Panc1 (cell line): ENCODE results near the gene PLSCR3. TPM values are rescaled to one million over a fixed set of nuclear protein-coding genes. Genes with fewer than 3 reads are reported as not detected.

Experiments used
- ATAC-seq: fragments of 200-7000 bp; cut with Tn5 transposase; 2 replicates; pipeline ENCODE4 v1.9.1; 2020; ENCODE audit warnings: mild to moderate bottlenecking, moderate library complexity
- BruUV-seq: library from RNA; stranded (reverse); fragments of 400-500 nt; replicated peaks from 2 replicates; lab custom pipeline; 2021; lab: Mats Ljungman, UMichigan
- CTCF ChIA-PET: fragments of 300-600 bp; sonication (Branson Sonifier 250); formaldehyde crosslinking; loops from one replicate; lab custom pipeline; 2022; ENCODE audit warnings: antibody characterized with exemption; lab: Charles Lee
- POLR2A ChIA-PET: fragments of 300-600 bp; sonication (Branson Sonifier 250); formaldehyde crosslinking; loops from one replicate; lab custom pipeline; 2022; ENCODE audit warnings: antibody characterized with exemption; lab: Charles Lee
- DNase-seq: peaks from one replicate; pipeline ENCODE4 v3.0.0-alpha.2; 2010; ENCODE audit warnings: low read depth, low spot score
- H3K27ac ChIP-seq: 2 replicates; pipeline ENCODE4 v1.5.1; 2011; ENCODE audit warnings: mild to moderate bottlenecking, low read length, inconsistent platforms
- H3K27me3 ChIP-seq: fragments of 200-500 bp; sonication (Bioruptor generic); 2 replicates; pipeline ENCODE4 v1.6.0; 2014; ENCODE audit warnings: low read length, inconsistent platforms; ENCODE audit not compliant: control insufficient read depth, insufficient read depth
- H3K36me3 ChIP-seq: fragments of 200-500 bp; sonication (Bioruptor generic); 2 replicates; pipeline ENCODE4 v1.5.1; 2014; ENCODE audit warnings: inconsistent platforms, mild to moderate bottlenecking, low read length, moderate library complexity; ENCODE audit not compliant: control insufficient read depth, insufficient read depth
- H3K4me1 ChIP-seq: 2 replicates; pipeline ENCODE4 v1.5.1; 2011; ENCODE audit warnings: inconsistent platforms, mild to moderate bottlenecking, low read length, moderate library complexity; ENCODE audit not compliant: control insufficient read depth, insufficient read depth
- H3K4me3 ChIP-seq, 2 experiments: 2 replicates each; pipeline ENCODE4 v1.5.1; 2011 to 2012; ENCODE audit warnings: low read depth in 2 of 2, low read length in 2 of 2, mild to moderate bottlenecking in 2 of 2, inconsistent platforms in 1 of 2, moderate library complexity in 1 of 2
- H3K9me3 ChIP-seq: fragments of 200-500 bp; sonication (Bioruptor generic); 2 replicates; pipeline ENCODE4 v1.5.1; 2014; ENCODE audit warnings: low read depth, mild to moderate bottlenecking, inconsistent platforms, low read length, moderate library complexity; ENCODE audit not compliant: control insufficient read depth, insufficient read depth
- POLR2AphosphoS5 ChIP-seq: IDR thresholded peaks from 2 replicates; pipeline ENCODE4 v1.6.1; 2012; ENCODE audit warnings: mild to moderate bottlenecking, low read depth, low read length, moderate library complexity
- SIN3A ChIP-seq: IDR thresholded peaks from 2 replicates; pipeline ENCODE4 v1.6.1; 2012; ENCODE audit warnings: low read depth, mild to moderate bottlenecking, low read length, moderate library complexity, borderline replicate concordance; ENCODE audit not compliant: insufficient read depth
- TCF7L2 ChIP-seq: IDR thresholded peaks from 2 replicates; pipeline ENCODE4 v1.6.1; 2011; ENCODE audit warnings: mild to moderate bottlenecking, low read depth, low read length, inconsistent platforms
- in situ Hi-C: cut with HindIII; loops from 2 replicates; pipeline ENCODE4 v1.10.0; 2016; ENCODE audit warnings: low sequenced_read_pairs, low pct_unique_long_range_greater_than_20kb
- intact Hi-C: fragments of 100-400 bp; cut with micrococcal nuclease; formaldehyde crosslinking; loops from one replicate; pipeline ENCODE4 v1.10.0; 2022; ENCODE audit not compliant: unreplicated experiment
- total RNA-seq: library from RNA; stranded (reverse); gene quantifications from one replicate; pipeline ENCODE4 v1.2.1, GENCODE V29; 2021; ENCODE audit not compliant: unreplicated experiment
- TF ChIP-seq, protein P1 (sequence below): fragments of 450-650 bp; IDR thresholded peaks from 2 replicates; pipeline ENCODE4 v1.5.1; 2017; ENCODE audit warnings: mild to moderate bottlenecking
- TF ChIP-seq, protein P2 (sequence below), 2 experiments: IDR thresholded peaks; 2 replicates each; pipeline ENCODE4 v1.6.1; 2011 to 2012; ENCODE audit warnings: low read depth in 2 of 2, control low read depth in 1 of 2, low read length in 1 of 2, mild to moderate bottlenecking in 1 of 2, moderate library complexity in 1 of 2; ENCODE audit not compliant: insufficient read depth in 1 of 2

The PLSCR3 gene
- total RNA-seq, 1 experiment from 2014 or later, result 32.0 TPM

DNA sequence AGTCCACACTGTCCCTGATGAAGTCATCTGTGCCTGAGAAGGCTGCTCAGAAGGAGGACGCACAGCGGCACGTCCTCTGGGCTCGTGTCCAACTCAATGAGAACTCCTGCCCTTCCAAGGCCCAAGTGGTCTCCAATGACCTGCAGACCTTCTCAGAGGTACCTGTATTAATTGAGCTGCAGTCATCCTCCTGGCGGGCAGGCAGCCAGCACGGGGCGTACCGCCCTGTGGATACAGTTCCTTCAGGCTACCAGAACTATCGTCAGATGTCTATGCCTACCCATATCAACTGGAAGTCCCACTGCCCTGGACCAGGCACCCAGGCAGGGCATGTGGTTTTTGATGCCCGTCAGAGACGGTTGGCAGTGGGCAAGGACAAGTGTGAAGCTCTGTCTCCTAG lies 38.0 kb upstream of the PLSCR3 start:
- ATAC-seq (no peak), DNase-seq (no peak)
- CTCF ChIA-PET, result no interaction called here
- no peaks in the 10 kb centered on the region for H3K27me3 ChIP-seq
- H3K9me3 ChIP-seq, result no peaks in the 10 kb centered on the region
- H3K36me3 ChIP-seq, result no peaks in the 10 kb centered on the region
- no peaks in the 10 kb centered on the region for H3K4me1 ChIP-seq
- no peak for TF ChIP-seq SIN3A
- TF ChIP-seq, protein P1, sequence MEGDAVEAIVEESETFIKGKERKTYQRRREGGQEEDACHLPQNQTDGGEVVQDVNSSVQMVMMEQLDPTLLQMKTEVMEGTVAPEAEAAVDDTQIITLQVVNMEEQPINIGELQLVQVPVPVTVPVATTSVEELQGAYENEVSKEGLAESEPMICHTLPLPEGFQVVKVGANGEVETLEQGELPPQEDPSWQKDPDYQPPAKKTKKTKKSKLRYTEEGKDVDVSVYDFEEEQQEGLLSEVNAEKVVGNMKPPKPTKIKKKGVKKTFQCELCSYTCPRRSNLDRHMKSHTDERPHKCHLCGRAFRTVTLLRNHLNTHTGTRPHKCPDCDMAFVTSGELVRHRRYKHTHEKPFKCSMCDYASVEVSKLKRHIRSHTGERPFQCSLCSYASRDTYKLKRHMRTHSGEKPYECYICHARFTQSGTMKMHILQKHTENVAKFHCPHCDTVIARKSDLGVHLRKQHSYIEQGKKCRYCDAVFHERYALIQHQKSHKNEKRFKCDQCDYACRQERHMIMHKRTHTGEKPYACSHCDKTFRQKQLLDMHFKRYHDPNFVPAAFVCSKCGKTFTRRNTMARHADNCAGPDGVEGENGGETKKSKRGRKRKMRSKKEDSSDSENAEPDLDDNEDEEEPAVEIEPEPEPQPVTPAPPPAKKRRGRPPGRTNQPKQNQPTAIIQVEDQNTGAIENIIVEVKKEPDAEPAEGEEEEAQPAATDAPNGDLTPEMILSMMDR, result no peak
- TF ChIP-seq, protein P2, sequence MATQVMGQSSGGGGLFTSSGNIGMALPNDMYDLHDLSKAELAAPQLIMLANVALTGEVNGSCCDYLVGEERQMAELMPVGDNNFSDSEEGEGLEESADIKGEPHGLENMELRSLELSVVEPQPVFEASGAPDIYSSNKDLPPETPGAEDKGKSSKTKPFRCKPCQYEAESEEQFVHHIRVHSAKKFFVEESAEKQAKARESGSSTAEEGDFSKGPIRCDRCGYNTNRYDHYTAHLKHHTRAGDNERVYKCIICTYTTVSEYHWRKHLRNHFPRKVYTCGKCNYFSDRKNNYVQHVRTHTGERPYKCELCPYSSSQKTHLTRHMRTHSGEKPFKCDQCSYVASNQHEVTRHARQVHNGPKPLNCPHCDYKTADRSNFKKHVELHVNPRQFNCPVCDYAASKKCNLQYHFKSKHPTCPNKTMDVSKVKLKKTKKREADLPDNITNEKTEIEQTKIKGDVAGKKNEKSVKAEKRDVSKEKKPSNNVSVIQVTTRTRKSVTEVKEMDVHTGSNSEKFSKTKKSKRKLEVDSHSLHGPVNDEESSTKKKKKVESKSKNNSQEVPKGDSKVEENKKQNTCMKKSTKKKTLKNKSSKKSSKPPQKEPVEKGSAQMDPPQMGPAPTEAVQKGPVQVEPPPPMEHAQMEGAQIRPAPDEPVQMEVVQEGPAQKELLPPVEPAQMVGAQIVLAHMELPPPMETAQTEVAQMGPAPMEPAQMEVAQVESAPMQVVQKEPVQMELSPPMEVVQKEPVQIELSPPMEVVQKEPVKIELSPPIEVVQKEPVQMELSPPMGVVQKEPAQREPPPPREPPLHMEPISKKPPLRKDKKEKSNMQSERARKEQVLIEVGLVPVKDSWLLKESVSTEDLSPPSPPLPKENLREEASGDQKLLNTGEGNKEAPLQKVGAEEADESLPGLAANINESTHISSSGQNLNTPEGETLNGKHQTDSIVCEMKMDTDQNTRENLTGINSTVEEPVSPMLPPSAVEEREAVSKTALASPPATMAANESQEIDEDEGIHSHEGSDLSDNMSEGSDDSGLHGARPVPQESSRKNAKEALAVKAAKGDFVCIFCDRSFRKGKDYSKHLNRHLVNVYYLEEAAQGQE (IDR thresholded peaks at IDR 0.05; ENCODE audit: insufficient read depth in 1 of 2, low read depth in 2 of 2, low read length in 1 of 2), result no peak
- TF ChIP-seq TCF7L2, result no peak
- no peak for TF ChIP-seq POLR2AphosphoS5
- in situ Hi-C loops (no loop called here), intact Hi-C loops (loop anchor here (10.0 kb wide), 1 partner anchor 77 kb away; the partner anchor contains the start of genes KCTD11 and TMEM95)
- H3K4me3 ChIP-seq, result no peak overlapping the region
- POLR2A ChIA-PET, result no interaction called here
- H3K27ac ChIP-seq, result no peak overlapping the region
- BruUV-seq, result no TSS peak

DNA sequence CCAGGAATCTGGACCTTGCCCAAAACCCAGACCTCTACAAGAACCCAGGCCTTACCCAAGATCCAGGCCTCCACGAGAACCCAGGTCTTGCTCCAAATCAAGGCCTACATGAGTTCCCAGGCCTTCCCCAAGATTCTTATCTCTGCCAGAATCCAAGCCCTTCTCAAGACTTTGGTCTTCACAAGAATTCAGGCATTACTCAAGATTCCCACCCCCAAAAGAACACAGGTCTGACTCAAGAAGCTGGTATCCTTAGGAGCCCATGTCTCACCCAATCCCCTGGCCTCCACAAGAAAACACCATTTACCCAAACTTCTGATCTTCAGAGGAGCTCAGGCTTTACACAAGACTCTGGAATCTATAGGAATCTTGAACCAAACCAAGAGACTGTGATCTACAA lies 36.9 kb upstream of the PLSCR3 start:
- ATAC-seq (no peak), DNase-seq (no peak)
- H3K4me3 ChIP-seq, result no peak overlapping the region
- ChIA-PET CTCF (interaction anchor here (0.7 kb wide), 1 partner anchor 14 kb away, joined by 3 read pairs; no protein-coding TSS in a partner anchor), POLR2A (no interaction called here)
- no peaks in the 10 kb centered on the region for H3K27me3 ChIP-seq
- intact Hi-C loops (loop anchor here (10.0 kb wide), 1 partner anchor 76 kb away; the partner anchor contains the start of genes KCTD11 and TMEM95), in situ Hi-C loops (no loop called here)
- H3K9me3 ChIP-seq, result no peaks in the 10 kb centered on the region
- H3K4me1 ChIP-seq, result no peaks in the 10 kb centered on the region
- no peaks in the 10 kb centered on the region for H3K36me3 ChIP-seq
- no peak overlapping the region for H3K27ac ChIP-seq
- TF ChIP-seq, protein P2 (IDR thresholded peaks at IDR 0.05; ENCODE audit: insufficient read depth in 1 of 2, low read depth in 2 of 2, low read length in 1 of 2), result no peak
- TF ChIP-seq, protein P1, result no peak
- no peak for TF ChIP-seq POLR2AphosphoS5
- no peak for TF ChIP-seq SIN3A
- no peak for TF ChIP-seq TCF7L2
- BruUV-seq, result no TSS peak
